GM20431 (cell line): ENCODE data around the gene DGKD.

Experiments
- in situ Hi-C: fragments of 300-500 bp; cut with MseI, MboI; formaldehyde crosslinking; loops from one replicate; pipeline ENCODE4 v1.15.0; 2020; ENCODE audit warnings: low sequenced_read_pairs; ENCODE audit not compliant: unreplicated experiment

Gene DGKD

GRCh38 chr2:233464531-233465240 lies 110.4 kb downstream of the DGKD start:
- in situ Hi-C loops: loop anchor here (25.0 kb wide), 1 partner anchor 248 kb away; the partner anchor contains the start of genes UGT1A4 and UGT1A5

GRCh38 chr2:233466991-233467603 lies 112.8 kb downstream of the DGKD start:
- in situ Hi-C loops: loop anchor here (25.0 kb wide), 1 partner anchor 245 kb away; the partner anchor contains the start of genes UGT1A4 and UGT1A5

DNA sequence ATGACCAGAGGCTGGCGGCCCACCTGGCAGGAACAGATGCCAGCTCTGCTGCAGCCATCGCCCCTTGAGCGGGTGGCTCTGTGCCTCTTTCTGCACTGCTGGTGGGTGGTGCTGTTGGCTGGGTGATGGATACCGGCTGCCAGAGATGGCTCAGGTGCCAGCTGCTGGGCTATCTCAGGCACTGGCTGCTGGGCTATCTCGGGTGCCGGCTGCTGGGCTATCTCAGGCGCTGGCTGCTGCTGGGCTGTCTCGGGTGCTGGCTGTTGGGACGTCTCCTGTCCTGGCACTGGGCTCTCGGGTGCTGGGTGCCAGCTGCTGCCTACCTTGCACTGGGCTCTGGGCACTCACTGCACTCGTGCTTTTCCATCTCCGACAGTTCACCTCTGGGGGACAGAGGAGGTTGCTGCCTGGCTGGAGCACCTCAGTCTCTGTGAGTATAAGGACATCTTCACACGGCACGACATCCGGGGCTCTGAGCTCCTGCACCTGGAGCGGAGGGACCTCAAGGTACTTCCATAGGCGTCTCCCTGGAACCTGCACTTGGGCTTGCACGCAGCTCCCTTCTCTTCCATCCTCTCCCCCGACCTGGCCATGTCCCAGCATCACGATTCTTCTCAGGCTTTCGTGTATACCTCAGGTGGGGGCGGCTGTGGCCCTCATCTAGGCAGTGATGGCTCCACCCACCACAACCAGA lies 113.9 kb downstream of the DGKD start:
- in situ Hi-C loops: loop anchor here (25.0 kb wide), 1 partner anchor 244 kb away; the partner anchor contains the start of genes UGT1A4 and UGT1A5

GRCh38 chr2:233468741-233469110 lies 114.4 kb downstream of the DGKD start:
- in situ Hi-C loops: loop anchor here (25.0 kb wide), 1 partner anchor 244 kb away; the partner anchor contains the start of genes UGT1A4 and UGT1A5

DNA sequence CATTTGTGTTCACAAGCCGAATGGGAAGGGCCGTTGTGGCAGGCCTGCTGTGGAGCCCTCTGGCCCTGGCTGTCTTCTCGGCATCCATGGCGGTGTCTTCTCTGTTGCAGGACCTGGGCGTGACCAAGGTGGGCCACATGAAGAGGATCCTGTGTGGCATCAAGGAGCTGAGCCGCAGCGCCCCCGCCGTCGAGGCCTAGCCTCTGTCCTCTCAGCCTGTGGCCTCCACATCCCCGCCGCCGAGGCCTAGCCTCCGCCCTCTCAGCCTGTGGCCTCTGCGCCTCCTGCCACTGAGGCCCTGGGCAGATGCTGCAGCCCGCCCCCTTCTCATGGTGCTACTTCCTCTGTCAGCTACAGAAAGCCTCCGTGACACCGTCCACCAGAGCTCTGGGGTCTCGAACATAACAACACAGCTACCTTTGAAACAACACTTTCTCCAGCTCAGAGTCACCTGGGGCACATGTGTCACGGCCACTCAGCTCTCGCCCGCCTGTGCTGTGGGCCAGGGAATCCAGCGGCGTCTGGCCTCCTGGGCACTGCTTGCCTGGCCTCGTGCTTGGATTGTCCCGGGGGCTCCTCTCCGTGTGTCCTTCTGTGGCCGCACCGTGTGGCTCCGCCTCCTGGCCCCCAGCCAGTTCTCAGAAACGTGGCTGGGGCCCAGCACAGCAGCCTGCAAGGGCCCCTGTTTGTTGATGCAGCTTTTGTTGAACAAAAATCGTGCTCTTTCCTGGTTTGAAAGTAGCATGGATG lies 115.1 kb downstream of the DGKD start:
- in situ Hi-C loops: loop anchor here (25.0 kb wide), 1 partner anchor 243 kb away; the partner anchor contains the start of genes UGT1A4 and UGT1A5

DNA sequence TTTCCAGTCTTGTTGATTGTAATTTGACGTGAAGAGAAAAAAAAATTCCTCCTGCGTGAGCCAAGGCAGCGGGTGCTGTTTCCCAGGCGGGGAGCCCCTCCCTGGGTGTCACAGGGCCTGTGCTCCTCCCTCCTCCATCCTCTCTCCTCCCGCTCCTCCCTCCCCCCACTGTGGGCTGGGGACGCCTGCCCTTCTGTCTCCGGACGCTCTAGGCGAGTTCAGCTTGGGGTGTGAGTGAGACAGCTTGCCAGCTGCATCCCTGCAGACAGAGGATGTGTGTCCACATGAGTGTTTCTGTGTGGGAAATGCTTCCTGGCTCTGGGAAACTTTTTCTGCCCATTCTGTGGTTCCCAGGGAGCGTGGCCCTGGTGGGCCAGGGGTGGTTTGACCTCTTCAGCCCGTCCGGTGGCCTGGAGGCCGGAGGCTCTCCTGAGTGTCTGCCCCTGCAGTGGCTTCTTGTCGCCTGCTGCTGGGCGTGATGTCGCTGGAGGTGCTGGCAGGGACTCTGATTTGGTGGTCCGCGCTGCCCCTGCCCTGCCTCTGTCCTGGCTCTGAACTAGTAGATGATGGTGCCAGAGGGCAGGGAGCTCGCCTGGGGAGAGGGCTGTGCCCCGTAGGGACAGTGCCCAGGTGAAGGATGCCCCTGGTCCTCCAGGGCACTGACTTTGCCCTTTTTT lies 115.9 kb downstream of the DGKD start:
- in situ Hi-C loops: loop anchor here (25.0 kb wide), 1 partner anchor 242 kb away; the partner anchor contains the start of genes UGT1A4 and UGT1A5

DNA sequence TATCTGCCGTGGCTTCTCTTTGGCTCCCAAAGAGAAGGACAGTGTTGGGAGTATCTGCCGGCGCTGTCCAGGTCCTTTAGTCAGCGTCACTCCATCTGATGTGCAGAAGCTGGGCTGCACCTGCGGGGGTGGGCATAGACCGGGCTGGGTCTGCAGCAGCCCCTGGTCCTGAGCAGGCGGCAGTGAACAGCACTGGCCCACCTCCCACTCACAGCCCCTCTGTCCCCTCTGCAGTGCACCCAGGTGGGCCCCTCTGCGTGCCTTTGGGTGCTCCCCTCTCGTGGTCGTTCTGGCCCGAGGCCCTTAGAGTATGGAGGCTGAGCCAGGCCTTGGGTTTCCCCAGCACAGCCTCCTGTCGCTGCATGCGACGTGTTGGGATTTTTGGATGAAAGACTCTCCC lies 116.5 kb downstream of the DGKD start:
- in situ Hi-C loops: loop anchor here (25.0 kb wide), 1 partner anchor 241 kb away; the partner anchor contains the start of genes UGT1A4 and UGT1A5

GRCh38 chr2:233471291-233472035 lies 117.2 kb downstream of the DGKD start:
- in situ Hi-C loops: loop anchor here (25.0 kb wide), 1 partner anchor 241 kb away; the partner anchor contains the start of genes UGT1A4 and UGT1A5

DNA sequence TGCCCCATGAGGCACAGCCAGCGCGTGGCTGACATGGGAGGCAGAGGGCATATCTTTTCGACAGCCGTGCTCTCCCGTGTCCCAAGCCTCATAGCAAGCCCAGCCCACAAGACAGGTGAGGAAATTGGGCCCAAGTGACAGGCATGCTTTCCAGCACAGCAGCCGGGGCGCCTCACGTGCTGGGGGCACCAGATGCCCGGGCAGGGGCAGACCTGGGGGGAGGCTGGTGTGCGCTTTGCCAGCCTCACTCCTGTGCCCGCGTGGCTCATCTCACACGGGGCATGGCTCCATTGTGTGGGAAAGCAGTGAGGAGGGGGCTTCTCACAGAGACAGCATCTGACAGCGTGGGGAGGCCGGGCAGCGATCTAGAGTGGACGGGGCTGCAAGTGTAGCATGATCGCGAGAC lies 119.1 kb downstream of the DGKD start:
- in situ Hi-C loops: loop anchor here (25.0 kb wide), 1 partner anchor 239 kb away; the partner anchor contains the start of genes UGT1A4 and UGT1A5

DNA sequence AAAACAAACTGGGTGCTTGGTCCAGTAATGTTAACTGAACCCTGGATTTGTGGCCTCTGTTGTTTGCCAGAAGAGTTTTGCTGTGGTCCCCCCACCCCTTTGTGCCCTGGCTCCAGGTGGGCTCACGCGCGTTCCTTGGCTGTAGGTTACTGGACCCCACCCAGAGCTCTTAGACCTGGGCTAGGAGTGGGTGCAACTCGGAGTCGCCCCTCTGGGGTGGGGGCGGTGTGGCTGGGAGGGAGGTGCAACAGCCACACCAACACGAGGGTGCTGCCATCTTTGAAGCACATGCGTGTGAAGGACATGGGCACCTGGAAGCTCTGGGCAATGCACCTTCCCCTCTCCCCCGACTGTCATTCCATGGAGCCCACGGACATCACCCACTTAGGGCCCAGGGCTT lies 119.6 kb downstream of the DGKD start:
- in situ Hi-C loops: loop anchor here (25.0 kb wide), 1 partner anchor 238 kb away; the partner anchor contains the start of genes UGT1A4 and UGT1A5

DNA sequence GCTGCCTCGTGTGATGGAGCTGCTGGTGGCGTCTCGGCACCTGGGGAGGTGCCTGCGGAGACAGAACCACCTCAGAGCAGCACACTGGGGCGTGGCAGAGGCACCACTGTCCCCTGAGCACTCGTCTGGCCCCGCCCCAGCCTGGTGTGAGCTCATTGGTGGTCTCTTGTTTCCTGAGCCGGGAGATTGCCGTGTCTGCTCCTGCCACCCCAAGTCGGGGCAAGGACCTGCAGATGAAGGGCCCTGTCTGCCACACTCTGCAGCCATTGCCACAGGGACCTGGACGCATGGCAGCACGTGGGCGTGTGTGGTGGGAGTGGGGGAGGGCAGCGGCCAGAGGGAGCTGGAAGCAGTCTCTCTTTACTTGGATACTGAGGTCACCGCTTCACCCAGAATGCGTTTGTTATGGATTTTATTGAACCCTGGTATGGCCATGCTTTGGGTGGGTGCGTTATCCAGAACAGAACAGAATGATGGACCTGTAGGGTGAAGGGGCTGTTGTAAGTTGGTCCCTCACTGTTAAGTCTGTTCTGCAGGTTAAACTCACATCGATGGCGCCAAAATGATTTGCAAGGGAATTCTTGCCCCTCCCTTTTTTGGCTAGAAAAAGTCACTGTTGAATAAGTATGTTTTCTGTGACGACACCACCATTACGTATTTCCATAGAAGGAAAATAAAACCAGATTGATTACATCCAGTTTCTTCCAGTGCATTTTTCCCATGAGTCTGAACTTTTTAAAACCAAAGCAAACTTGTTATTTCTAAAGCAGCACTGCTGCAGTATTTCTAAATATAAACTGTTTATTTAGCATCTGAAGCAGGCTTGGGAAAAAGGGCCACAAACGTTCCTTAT lies 120.2 kb downstream of the DGKD start:
- in situ Hi-C loops: loop anchor here (25.0 kb wide), 1 partner anchor 238 kb away; the partner anchor contains the start of genes UGT1A4 and UGT1A5

GRCh38 chr2:233476063-233476410 lies 121.7 kb downstream of the DGKD start:
- in situ Hi-C loops: no loop called here

GRCh38 chr2:233476651-233477547 lies 122.6 kb downstream of the DGKD start:
- in situ Hi-C loops: no loop called here

GRCh38 chr2:233477548-233478433 lies 123.5 kb downstream of the DGKD start:
- in situ Hi-C loops: no loop called here

GRCh38 chr2:233479616-233480489 lies 125.6 kb downstream of the DGKD start:
- in situ Hi-C loops: no loop called here
